CD4-positive, alpha-beta T cell treated with Interleukin-4 for 4 hours (primary cell): Measurements from ENCODE around the gene SRD5A2.
A peak's percentile ranks its signal among the peaks of the same experiment; 100 is the strongest.
"Not testable (repeated sequence)": the region's sequence is repeated elsewhere in the genome, so short reads cannot be mapped to it uniquely, and the experiment has no call there.

Experiments used
- DNase-seq: peaks from one replicate; pipeline ENCODE4 v3.0.0-alpha.2; 2020

SRD5A2 gene

DNA sequence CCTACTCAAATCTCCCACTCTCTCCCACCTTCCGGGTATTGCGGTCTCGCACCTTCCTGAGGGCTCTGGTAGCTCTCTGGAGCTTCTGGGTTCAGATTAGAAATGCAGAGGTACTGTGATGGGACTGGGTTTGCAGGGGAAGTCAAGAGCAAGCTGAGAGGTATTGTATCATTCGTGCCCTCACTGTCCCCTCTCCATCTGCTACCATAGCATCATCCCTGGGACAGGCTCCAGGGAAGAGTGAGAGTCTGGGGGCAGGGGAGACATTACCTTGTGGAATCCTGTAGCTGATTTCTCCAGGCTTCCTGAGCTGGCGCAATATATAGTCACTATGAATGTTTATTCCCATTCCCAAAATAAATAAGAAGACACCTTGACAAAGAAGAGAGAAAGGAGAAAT, 49.6 kb downstream of the SRD5A2 start:
- no peak for DNase-seq

DNA sequence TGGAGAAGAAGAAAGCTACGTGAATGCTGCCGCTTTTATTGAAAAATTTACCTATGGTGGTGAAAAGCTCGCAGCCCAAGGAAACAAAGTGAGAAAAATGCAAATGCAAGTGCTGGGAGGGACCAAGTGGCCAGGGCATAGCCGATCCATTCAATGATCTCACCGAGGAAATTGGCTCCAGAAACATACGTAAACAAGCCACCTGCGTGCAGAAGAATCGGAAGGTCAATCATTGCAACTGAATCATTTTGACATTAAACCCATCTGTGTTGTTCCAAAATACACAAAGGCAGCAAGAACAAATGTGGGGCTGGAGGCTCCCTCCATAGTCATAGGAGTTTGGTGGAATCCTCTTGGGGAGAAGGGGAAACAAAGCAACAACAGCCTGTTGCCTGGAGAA, 51.5 kb downstream of the SRD5A2 start:
- no peak for DNase-seq

DNA sequence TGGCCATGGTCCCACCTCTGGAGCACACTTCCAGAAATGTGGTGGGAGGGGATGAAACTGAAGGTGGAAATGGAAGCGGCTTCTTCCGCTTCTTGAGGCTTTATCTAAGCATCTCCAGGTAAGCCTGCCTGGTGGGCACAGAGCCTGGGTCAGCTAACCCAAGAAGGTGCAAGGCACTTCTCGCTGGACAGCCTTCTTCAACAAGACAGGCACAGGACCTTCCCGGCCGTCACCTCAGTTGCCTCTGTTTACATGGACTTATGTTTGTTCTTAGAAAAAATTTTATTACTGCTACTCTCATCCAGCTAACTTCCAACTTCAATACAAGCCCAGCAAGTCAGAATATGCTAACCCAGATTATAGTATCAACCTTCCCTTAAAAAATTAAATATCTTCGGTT, 51.9 kb downstream of the SRD5A2 start:
- no peak for DNase-seq

DNA sequence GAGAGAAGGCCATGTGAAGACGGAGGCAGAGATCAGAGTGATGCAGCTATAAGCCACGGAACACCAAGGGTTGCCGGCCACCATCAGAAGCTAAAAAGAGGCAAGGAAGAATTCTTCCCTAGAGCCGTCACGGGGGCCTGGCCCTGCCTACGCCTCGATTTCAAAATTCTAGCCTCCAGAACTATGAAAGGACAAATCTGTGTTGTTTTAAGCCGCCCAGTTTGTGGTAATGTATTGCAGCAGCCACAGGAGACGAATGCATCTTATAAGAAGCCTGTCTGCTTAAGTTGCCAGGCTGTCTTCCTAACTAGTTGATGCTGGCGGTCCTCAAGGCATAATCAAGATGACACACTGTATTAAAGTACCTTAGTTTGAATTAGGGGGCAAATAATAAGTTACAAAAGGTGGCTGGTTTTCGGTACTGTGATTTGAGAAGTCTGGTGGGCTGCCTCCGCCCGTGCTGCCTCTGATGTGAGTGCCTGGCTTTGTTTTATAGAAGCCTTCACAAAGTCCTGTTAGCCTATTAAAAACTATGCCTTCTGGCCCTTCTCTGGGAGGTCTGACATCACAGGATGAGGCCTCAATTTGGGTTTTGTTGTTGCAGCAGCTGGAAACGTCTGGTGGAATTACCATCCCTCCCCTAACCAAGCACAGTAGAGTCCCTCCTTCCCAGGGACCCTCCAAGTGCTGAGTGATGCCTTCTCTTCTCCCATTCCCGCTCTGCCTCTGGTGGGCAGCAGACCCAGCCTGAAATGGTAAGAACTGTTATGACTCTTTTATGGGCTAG, 53.6 kb downstream of the SRD5A2 start:
- no peak for DNase-seq

DNA sequence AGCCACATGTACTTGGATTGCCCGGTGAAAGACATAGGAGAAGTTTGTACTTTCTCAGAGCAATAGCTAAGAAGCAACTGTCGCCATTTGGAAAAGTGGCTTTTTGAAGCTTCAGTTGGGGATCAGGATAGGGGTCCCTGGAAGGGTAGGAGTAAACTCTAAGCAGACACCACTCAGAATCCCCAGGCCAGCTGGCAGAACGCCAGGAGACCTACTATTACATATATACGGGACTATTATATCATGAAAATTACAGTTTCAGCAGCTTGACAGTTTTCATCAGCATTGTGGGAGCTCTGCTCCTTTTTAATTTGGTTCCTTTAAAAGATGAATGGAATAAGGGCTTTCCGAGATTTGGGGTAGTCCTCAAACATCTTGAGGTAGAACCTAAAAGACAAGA, 54.9 kb downstream of the SRD5A2 start:
- DNase-seq, result no peak

DNA sequence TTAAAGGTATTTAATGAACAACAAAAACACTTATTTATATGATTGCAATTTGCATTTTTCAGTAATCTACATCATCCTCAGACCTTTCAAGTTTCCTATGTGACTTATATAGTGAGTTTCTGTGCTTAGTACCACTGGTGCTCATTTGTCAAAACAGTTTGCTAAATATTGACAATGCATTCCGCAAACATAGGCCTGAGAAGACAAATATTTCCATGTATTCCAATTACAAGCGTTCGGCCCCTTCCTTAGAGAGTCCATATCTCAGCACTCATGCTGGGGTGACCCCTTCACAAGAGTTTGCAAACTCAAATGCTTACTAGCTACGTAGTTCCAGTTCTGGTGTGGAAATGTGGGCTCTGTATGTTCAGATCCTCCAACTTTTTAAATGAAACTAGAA, 56.1 kb downstream of the SRD5A2 start:
- no peak for DNase-seq

DNA sequence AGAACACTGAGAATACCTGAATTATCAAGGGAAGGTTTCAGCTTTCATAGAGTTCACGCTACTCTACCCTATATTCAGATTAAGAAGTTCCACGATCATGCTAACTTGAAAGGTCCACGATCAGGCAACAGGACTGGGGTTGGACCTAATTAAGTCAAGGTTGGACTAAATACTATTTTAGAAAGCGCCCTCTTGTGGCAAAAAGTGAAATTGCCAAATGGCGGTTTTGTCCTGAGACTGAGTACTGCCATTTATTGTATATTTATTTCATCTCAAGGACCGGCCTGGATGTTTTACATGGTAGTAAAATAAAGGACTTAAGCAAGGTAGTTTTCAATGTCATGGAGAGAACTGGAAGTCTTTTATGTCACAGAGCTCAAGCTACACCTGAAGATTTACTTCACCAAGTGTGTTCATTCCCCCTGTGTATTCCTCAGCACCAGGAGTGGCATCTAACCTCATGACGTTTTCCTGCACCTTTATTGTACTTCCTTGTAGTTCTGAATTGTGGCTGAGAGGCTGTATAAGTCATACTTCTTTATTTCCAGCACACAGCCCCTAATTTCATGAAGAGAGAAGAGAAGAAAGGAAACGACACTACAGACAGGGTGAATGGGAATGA, 56.8 kb downstream of the SRD5A2 start:
- DNase-seq, result peak; percentile 62

DNA sequence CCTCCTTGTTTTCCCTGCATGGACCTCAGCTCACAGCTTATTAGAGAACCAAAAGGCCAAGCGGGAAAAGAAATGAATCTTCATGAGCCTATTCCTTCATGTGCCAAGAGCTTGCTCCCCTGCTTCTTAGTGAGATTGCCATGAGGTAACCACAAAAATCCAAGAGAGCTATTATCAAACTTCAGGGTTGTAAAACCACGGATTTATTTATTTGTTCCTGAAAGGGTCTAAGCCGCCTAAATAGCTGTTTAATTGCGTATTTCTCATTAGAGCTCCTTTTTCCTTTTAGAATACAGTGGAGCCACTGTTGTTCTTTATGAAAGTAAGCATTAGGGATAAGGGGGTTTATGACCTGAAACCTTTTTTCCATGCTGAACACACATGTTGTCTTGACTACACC, 58.0 kb downstream of the SRD5A2 start:
- no peak for DNase-seq

DNA sequence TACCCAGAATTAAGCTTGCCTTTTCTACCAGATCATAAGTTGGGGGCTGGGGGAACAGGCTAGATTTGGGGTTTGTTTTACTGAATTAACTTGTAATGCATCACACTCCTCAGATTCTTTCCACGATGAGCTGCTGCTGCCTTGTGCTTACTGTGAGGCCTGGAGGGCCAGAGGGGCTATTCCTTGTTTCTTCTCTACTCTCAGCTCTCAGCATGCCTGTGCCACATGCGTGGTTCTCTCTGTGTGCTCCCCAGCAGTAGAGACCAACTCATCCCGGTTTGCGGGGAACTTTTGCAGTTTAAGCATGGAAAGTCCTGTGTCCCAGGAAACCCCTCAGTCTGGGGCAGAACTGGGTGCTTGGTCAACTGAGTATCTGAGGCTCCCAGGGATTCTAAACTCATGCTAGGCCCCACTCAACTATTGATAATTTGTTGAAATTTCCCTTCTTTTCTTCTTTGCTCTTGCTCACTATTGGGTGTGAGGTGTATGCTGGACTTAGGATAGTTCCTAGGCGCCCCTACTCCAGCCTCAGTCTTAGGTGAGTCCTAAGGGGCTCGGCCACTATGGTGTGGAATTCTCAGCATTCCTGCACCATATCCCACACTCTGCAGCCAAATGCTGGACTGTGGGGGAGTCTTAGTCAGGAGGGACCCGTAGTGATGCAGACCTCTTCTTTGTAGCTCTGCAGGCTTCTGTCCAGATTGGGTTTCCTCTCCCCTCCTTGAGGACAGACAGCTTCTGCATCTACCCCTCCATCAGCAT, 63.1 kb downstream of the SRD5A2 start:
- DNase-seq, result no peak

DNA sequence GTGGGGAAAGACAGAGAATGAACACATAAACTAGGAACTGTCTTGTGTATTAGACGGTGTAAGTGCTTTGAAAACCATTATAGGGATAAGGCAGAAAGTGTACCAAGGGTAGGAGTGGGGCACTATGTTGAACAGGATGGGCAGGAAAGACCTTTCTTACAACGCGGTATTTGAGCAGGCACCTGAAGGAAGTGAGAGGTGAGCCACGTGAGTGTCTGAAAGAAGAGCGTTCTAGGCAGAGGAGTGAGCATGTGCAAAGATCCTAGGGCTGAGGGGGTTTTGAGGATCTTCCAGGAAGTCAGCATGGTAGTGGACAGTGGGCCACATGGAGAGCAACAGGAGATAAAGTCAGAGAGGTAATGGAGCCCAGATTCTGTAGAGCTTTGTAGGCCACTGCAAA, 65.2 kb downstream of the SRD5A2 start:
- no peak for DNase-seq

DNA sequence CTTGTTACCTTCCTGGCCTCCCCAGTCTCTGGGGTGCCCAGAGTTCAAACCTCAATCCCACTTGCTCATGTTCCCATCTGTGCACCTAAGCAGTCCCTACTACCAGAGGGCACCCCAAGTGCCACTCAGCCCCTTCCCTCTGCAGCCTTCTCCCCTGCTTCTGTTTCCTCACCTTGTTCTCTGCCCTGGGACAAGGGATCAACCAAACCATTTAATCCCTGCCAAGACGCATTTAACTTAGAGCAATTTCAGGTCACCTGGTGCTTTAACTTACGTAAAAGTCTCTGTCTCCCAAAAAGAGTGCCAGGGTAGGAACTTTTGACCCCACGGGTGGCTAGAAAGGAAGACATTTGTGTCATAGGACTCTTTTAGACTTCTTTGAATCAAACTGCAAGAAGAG, 67.2 kb downstream of the SRD5A2 start:
- no peak for DNase-seq

DNA sequence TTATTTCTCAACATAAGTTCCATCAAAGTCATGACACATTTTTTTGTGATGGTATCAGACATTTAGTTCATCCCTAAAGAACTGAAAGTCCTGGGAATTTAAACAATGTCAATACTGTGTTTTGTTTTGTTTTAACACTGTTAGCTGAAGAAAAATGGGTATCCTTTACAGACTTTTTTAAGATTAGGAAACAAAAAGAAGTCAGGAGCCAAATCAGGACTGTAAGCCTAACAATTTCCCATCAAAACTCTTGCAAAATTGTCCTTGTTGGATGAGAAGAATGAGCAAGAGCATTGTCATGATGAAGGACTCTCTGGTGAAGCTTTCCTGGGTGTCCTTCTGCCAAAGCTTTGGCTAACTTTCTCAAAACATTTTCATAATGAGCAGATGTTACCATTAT, 69.4 kb downstream of the SRD5A2 start:
- no peak for DNase-seq

DNA sequence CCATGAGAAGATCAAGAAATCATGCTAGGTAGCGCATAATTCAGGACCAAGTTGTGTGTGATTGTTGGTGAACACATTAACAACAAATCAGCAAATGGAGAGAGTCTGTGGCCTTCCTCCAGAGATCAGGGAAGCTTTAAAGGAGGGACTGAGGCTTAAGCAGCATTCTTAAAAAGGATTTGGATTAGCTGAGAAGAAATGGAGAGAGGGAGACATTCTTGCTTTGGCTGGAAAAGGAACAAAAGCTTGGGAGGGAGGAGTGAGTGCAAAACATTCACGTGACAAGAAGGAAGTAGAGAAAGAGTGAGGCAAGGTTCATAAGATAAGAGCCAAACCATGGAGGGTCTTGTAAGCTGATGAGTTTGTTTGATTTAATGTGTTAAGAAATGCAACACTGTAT, 75.6 kb downstream of the SRD5A2 start:
- no peak for DNase-seq

DNA sequence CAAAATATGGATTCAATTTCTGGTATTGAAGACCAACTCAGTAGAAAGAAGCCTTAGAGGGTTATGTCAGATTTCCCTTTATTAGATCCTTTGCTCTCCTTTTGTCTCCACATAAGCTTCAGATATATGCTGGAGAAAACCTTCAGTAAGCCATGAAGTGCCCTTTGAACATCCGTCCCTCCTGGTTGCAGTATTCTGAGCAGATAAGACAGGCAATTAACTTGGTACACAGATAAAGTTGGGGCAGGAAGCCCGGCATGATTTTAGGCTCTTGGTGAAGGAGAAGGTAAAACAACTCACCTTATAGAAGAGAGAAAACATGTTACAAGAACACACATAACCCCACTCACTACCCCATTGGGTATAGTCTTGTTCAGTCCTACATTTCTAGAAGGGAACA, 76.4 kb downstream of the SRD5A2 start:
- DNase-seq, result no peak

DNA sequence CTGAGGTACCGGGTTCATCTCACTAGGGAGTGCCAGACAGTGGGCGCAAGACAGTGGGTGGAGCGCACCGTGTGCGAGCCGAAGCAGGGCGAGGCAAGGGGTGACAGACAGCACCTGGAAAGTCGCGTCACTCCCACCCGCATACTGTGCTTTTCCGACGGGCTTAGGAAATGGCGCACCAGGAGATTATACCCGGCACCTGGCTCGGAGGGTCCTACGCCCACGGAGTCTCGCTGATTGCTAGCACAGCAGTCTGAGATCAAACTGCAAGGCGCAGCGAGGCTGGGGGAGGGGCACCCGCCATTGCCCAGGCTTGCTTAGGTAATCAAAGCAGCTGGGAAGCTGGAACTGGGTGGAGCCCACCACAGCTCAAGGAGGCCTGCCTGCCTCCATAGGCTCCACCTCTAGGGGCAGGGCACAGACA, 84.3 kb downstream of the SRD5A2 start:
- DNase-seq, result not testable (repeated sequence)

DNA sequence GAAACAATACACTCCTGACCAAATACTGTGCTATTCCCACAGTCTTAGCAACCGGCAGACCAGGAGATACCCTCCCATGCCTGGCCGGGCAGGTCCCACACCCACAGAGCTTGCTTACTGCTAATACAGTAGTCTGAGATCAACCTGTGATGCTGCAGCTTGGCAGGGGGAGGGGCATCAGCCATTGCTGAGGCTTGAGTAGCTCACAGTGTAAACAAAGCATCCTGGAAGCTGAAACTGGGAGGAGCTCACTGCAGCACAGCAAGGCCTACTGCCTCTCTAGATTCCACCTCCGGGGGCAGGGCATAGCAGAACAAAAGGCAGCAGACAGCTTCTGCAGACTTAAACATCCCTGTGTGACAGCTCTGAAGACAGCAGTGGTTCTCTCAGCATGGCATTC, 91.4 kb downstream of the SRD5A2 start:
- DNase-seq, result not testable (repeated sequence)

DNA sequence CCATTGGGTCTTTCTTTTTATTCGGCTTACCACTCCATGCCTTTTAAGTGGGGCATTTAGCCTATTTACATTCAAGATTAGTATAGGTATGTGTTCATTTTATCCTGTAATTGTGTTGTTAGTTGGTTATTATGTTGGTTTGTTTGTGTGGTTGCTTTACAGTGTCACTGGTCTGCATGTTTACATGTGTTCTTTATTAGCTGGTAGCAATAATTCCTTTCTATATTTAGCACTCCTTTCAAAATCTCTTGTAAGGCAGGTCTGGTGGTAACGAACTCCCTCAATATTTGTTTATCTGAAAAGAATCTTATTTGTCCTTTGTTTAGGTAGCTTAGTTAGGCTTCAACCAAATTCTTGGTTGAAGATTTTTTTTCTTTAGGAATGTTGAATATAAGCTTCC, 97.5 kb downstream of the SRD5A2 start:
- no peak for DNase-seq

DNA sequence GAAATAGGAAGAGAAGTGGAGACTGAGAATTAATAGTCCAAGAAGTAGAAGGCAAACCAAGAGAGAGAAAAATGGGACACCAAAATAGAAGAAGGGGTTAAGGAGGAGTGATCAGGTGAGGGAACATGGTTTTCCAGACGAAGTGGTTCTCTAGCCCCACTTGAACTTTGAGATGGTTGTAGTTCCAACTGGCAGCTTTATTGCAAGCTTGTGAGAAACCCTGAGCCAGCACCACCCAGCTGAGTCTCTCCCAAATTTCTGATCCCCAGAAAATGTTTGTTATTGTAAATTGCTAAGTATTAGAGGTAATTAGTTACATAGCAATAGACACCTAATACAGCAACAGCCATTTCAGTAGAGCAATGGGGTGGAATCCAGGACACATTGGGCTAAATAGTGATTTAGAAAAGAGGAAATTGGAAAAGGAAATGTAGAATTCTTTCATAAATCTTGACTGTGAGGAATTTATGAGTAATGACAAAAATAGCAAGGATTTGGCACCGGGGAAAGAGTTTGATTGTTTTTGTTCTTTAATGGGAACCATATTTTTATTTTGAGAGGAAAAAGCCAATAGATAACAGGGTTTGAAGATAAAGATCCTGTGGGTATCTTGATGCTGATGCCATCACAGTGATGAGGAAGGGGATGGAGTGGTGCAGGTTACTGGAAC, 104.1 kb downstream of the SRD5A2 start:
- no peak for DNase-seq

DNA sequence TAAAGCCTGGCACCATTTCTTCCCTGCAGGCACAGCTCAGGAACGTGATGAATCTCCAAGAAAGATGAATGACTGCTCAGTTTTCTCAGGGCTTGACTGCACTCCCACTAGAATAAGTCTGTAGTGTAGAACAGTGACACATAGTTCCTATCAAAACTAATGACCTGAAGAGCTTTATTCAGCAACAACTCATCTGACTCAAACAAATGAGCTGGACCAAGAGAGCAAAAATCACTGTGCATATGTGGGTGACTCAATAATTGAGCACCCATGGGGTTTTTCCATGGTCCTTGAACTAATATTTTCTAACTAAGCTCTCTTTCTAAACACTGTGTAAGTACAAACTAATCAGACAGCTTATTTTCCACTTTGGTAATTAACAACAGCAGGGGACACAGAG, 105.0 kb downstream of the SRD5A2 start:
- DNase-seq, result no peak

DNA sequence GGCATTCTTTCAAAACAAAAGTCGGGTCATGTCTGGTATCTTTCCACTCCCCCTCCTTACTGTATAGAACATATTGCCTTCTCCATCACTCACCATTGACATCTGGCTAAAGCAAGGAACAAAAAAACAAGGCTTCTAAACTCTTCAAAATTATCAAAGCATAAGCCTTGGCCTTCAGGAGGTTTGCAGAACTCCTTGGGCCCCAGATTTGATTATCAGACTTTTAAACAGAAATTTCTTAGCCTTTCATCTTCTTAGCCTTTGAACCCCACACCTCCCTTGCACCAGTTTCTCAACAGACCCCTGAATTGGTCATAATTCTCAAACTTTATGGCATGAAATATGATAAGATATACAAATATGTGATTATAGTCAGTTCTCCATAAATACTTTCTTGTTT, 106.4 kb downstream of the SRD5A2 start:
- no peak for DNase-seq
